T follicular helper cell (primary cell): ENCODE data around the gene UBAP2L.
A peak's percentile ranks its signal among the peaks of the same experiment; 100 is the strongest.
"Not testable (repeated sequence)": the region's sequence is repeated elsewhere in the genome, so short reads cannot be mapped to it uniquely, and the experiment has no call there.

Experiments used
- DNase-seq: peaks from one replicate; pipeline ENCODE4 v3.0.0-alpha.2; 2020; ENCODE audit warnings: low read depth

Gene UBAP2L

DNA sequence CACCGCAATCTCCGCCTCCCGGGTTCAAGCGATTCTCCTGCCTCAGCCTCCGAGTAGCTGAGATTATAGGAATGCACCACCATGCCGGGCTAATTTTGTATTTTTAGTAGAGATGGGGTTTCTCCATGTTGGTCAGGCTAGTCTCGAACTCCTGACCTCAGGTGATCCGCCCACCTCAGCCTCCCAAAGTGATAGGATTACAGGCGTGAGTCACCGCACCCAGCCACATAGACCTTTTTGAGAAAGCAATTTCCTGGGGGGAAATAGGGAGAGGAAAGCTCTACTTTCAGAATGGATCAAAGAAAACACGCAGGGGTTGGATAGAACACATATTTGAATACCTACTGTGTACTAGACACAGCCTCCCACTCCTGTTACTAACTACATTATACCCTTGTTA is 15.0 kb upstream of the UBAP2L start:
- DNase-seq, result not testable (repeated sequence)

DNA sequence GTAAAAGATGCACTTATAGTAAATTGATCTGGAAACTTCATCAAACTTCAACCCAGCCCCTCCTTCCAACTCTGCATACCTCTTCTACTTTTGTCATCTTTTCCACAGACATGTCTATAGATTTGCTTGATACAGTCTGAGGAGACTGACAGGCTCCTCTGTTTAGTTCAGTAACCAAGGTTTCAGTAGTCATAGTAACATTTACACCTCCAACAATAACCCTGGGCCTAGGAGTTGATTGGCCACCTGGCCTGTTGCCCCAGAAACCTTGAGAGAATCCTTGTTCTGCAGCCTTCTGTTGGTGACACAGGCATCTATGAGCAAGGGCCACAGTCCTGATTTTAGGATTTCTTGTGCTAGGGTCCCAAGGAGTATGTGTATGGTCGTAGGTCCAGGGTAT is 14.6 kb upstream of the UBAP2L start, which contains the start of gene CFAP141:
Gene CFAP141, minus strand, starts transcription at position 138 of the 400 bp plus-strand sequence. Its CDS starts 26 bp downstream, at position 112.
- no peak for DNase-seq

GRCh38 chr1:154207262-154207661 is 13.5 kb upstream of the UBAP2L start:
- no peak for DNase-seq

GRCh38 chr1:154208677-154209388 is 11.9 kb upstream of the UBAP2L start:
- no peak for DNase-seq

- DNase-seq, result no peak
These were observed 8.7 kb upstream of the UBAP2L start for GRCh38 chr1:154212083-154212482.

- no peak for DNase-seq
These were observed 7.5 kb upstream of the UBAP2L start for GRCh38 chr1:154213274-154213673.

- DNase-seq, result no peak
These were observed 2.2 kb upstream of the UBAP2L start for GRCh38 chr1:154218545-154218944.

DNA sequence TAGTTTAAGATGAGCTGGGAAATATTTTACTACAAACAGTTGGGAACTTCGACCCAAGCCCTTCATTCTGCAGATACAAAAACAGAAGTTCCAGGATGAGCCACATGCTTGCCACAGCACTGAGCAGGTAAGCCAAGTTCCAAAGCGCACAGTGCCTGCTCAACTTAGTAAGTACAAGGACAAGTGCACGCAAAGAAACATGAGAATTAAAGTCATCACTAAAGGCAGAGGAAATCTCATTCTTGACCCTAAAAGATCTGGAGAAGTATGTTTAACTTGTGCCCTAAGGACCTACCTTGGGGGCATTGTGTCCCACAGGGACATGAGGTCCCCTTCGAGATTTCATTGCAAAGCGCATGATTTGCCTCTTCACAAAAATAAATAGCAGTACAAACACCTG is 1.2 kb upstream of the UBAP2L start:
- no peak for DNase-seq

DNA sequence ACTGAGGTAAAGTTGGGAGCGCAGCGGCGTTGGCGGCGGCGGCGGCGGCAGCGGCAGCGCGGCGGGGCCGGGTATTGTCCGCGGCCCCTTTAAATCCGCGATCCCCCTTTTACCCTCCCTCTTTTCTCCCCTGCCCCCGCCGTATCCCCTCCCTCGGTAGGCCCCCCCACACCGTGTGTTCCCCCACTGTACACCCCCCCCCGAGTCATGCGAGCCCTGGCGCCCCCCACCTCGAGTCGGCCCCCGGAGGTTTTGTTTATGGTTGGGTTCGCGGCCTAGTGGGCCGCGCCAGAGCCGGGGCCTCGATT is 169 bp downstream of the UBAP2L start:
- no peak for DNase-seq

- DNase-seq, result peak; percentile 70
These were observed 685 bp downstream of the UBAP2L start for GRCh38 chr1:154221278-154222001.

DNA sequence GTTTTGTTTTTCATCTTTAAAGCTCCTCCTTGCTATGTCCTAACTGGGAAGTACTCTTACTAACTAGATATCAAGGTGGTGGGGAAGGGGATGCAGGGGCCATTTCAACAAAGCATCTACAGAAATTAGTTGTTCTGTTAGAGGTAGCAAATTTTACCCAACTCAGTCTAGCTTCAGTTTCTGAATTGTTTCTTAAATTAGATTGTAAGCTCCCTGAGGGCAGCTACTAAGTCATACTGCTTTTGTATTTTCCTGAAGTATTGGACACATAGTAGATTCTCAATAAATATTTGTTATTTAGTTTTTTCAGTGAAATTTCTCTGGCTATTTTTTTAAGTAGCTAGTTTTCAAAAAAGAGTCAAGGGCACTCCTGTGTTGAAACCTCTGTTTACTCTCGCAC is 1.8 kb downstream of the UBAP2L start:
- DNase-seq, result no peak

- no peak for DNase-seq
These were observed 2.2 kb downstream of the UBAP2L start for GRCh38 chr1:154222918-154223317.

GRCh38 chr1:154223621-154224020 is 2.9 kb downstream of the UBAP2L start:
- DNase-seq, result no peak

DNA sequence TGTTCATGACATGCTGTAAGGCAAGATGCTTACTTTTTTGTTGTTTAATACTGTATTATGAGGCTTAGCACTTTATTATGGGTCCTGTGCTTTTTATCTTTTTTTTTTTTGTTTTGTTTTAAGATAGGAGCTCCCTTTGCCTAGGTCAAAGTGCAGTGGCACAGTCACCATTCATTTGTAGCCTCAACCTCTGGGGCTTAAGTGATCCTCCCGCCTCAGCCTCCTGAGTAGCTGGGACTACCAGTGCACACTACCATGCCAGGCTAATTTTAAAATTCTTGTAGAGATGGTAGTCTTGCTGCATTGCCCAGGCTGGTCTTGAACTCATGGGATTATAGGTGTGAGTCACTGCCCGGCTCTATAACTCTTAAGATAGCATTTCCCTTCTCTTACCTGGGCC is 4.6 kb downstream of the UBAP2L start:
- no peak for DNase-seq

- not testable (repeated sequence) for DNase-seq
These were observed 10.4 kb downstream of the UBAP2L start for GRCh38 chr1:154231112-154231511.

GRCh38 chr1:154233127-154233526 is 12.4 kb downstream of the UBAP2L start:
- DNase-seq, result not testable (repeated sequence)

DNA sequence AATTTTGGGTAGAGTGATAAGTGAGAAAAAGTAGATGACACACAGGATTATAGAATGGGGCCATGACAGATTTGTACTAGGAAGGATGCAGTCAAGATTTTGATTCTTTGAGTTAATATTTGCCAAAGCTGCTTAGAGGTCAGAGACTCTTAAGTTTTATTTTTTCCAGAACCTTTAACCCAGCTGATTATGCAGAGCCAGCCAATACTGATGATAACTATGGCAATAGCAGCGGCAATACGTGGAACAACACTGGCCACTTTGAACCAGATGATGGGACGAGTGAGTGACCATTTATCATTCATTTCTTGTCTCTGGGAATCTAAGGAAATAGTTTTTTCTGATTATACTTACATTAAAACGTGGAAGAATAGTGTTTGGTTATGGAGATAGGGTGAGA is 16.1 kb downstream of the UBAP2L start:
- no peak for DNase-seq

GRCh38 chr1:154237435-154237834 is 16.7 kb downstream of the UBAP2L start:
- no peak for DNase-seq

DNA sequence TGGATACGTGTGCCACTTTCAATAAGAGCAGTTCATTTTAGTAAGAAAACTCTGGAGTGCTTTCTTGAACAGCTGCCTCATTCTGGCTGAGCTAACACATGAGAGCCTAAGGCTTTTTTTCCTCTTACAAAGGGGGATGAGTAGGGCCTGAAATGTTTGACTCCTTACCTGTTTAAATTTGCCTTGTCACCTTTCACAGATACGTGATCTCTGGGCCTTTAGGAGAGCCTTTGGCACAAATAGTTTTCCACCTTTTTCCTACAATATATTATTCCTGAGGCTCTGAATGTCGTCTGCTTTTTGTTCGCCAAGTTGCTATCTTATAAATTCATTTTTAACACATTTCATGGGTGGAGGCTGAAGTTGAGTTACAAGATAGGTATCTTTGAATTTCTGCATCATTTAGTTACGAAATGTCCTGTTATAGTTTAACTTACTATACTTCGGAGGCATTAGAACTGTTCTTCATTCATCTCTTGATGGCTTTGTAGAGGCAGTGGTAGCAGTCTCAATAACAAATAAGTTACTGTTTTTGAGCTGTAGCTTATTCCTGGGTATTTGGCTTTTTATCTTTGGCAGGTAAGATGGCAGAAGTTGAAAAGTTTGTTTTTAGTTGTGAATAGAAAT is 17.2 kb downstream of the UBAP2L start:
- DNase-seq, result no peak

GRCh38 chr1:154239491-154239890 is 18.7 kb downstream of the UBAP2L start:
- DNase-seq, result no peak

DNA sequence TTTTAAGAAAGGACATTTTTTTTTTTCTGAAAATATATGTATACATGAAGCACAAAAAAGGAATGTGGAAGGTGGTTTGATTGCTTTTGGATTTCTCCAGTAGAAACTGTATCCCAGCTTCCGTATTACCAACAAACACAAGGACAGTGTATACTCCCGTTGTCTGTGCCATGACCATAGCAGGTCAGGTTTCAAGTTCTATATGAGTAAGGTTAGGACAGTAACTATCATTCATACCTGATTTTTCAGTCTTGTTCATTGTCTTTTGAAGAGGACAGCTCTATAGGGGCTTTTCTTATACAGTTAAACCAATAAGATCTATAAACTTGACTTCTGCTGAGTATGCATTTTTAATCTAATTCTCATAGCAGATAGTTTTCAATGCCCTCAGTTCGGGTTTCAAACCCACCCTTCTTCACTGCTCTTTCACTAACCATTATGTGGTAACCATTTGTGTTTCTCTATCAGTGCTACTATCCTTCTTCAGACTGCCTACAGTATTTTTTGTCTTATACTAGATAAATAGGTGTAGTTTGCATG is 19.6 kb downstream of the UBAP2L start:
- DNase-seq, result no peak

DNA sequence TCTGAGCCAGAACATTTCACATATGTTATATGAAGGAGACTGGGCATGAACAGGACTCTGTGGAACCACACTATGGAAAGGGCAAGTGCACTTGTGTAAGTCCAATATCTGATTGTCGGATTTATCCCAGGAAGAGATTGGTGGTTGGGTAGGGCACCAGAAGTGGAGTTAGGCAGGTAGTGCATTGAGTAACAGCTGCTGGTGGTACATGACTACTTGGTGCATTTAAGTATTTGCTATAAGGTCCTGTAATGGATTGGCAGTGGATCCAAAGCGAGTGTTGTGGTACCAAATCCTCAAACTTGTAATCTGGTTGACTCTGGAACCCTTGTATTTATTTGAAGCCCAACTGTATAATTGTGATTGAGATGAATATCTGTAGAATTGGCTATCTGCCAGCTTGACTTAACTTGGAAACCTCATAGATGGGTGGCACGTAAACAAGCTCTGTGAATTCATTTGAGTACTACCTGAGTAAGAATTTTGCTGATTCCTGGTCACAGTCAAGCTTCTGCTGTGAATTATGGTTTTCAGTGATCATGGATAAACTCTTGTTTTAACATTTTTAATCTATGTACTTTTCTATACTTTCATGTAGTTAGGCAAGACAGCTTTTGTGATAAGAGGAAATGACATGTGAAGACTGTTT is 21.1 kb downstream of the UBAP2L start:
- DNase-seq, result no peak
